Measurements from ENCODE around the gene TRIM2.

DNA sequence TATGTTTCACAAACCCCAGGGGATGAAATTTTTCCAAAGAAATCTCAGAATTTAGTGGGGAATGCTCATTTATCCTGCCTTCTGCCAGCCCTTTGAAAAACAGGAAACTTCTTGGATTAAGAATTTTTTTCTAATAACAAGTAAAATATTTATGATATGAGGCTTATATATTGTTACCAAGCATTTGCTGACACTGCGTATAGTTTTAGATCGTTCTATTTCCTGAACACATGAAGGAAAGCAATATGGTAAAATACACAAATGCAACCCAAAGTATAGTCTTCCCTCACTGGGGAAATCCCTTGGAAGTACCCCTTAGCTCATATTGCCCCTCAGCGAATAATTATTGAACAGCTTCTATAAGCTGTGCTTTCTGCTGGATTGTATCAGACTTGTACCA is 85.9 kb downstream of the TRIM2 start:
- TF ChIP-seq, protein P1, sequence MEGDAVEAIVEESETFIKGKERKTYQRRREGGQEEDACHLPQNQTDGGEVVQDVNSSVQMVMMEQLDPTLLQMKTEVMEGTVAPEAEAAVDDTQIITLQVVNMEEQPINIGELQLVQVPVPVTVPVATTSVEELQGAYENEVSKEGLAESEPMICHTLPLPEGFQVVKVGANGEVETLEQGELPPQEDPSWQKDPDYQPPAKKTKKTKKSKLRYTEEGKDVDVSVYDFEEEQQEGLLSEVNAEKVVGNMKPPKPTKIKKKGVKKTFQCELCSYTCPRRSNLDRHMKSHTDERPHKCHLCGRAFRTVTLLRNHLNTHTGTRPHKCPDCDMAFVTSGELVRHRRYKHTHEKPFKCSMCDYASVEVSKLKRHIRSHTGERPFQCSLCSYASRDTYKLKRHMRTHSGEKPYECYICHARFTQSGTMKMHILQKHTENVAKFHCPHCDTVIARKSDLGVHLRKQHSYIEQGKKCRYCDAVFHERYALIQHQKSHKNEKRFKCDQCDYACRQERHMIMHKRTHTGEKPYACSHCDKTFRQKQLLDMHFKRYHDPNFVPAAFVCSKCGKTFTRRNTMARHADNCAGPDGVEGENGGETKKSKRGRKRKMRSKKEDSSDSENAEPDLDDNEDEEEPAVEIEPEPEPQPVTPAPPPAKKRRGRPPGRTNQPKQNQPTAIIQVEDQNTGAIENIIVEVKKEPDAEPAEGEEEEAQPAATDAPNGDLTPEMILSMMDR (conservative IDR thresholded peaks at IDR 0.05 in 1 of 2, IDR thresholded peaks at IDR 0.05 in 1 of 2; ENCODE audit: low read depth in 1 of 2, low read length in 2 of 2) = no peak
- no peak for TF ChIP-seq EZH2 (IDR thresholded peaks at IDR 0.05; ENCODE audit: low read length, missing control alignments)
